Hepatocyte (in vitro differentiated cells): ENCODE measurements around the gene KIF5C.

ENCODE experiments used
- CTCF ChIP-seq: fragments of 200-600 bp; sonication (generic); IDR thresholded peaks from 2 replicates; pipeline ENCODE4 v1.5.1; 2016; ENCODE audit warnings: antibody characterized with exemption, mild to moderate bottlenecking; ENCODE audit not compliant: poor library complexity
- EZH2 ChIP-seq: fragments of 200-600 bp; sonication (generic); IDR thresholded peaks from 2 replicates; pipeline ENCODE4 v1.6.1; 2016; ENCODE audit warnings: antibody characterized with exemption, mild to moderate bottlenecking, borderline replicate concordance
- EZH2phosphoT487 ChIP-seq: fragments of 200-600 bp; sonication (generic); IDR thresholded peaks from one replicate; pipeline ENCODE4 v1.6.1; 2018; ENCODE audit warnings: antibody characterized with exemption, mild to moderate bottlenecking, low read depth, moderate library complexity; ENCODE audit not compliant: unreplicated experiment, severe bottlenecking

GRCh38 chr2:148913061-148913460, 38.0 kb downstream of the KIF5C start:
- TF ChIP-seq CTCF (no peak), EZH2 (no peak), EZH2phosphoT487 (no peak)
